ENCODE measurements around the gene PACSIN3. TPM values are rescaled to one million over a fixed set of nuclear protein-coding genes. Genes with fewer than 3 reads are reported as not detected.

Gene PACSIN3
- total RNA-seq: 36.9 TPM
- long read RNA-seq, transcript PACSIN3-201 (11 exons, 1,843 nt): major isoform, 55 of 65 reads
- long read RNA-seq, partial matches to known transcripts: 4 of 65 reads
- long read RNA-seq, other reads (novel, unspliced or antisense): 5 of 65 reads

- TF ChIP-seq CTCF (IDR thresholded peaks at IDR 0.05): no peak
- peak; percentile 83 for DNase-seq
- intact Hi-C loops (cut with DNase I): loop anchor here (10.0 kb wide), 1 partner anchor 169 kb away; the partner anchor contains the start of gene MYBPC3
These were observed at the start of gene PACSIN3 for GRCh38 chr11:47186076-47186699. Gene PACSIN3, minus strand, starts transcription at chr11:47186434. Its CDS starts 3,707 bp downstream, at chr11:47182727.

DNA sequence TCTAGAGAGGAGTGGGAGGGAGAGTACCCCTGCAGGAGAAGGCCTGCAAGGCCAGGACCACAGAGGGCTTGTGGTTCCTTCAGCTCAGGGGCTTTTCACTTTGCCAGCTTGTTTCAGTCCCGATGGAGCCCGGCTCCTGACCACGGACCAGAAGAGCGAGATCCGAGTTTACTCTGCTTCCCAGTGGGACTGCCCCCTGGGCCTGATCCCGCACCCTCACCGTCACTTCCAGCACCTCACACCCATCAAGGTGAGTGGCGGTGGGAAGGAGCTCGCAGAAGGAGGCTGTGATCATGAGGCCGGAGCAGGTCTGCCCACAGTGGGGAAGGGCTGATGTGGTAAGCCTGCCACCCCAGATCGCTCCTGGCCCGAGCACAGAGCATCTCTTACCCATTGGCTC is 48.9 kb upstream of the PACSIN3 start:
- no peak for ATAC-seq
- intact Hi-C loops (cut with DNase I): no loop called here
- H3K4me3 ChIP-seq: no peak overlapping the region
- no peaks in the 10 kb centered on the region for H3K4me1 ChIP-seq
- TF ChIP-seq CTCF (IDR thresholded peaks at IDR 0.05): no peak
- no peak overlapping the region for H3K27ac ChIP-seq
- no peaks in the 10 kb centered on the region for H3K9me3 ChIP-seq
- H3K27me3 ChIP-seq: no peaks in the 10 kb centered on the region
- no peak for DNase-seq
- H3K36me3 ChIP-seq: peaks cover 52% of the 10 kb centered on the region

More at GRCh38 chr11:47186076-47186699, at the start of gene PACSIN3:
- Histone ChIP-seq H3K4me3 (peak within 1 kb of the TSS; percentile 77), H3K27me3 (no peaks in the 10 kb centered on the region), H3K9me3 (no peaks in the 10 kb centered on the region), H3K27ac (peak within 1 kb of the TSS; percentile 82), H3K36me3 (no peaks in the 10 kb centered on the region), H3K4me1 (peaks cover 37% of the 10 kb centered on the region)
- ATAC-seq: peak; percentile 76

- DNase-seq (no peak), ATAC-seq (peak; percentile 76)
- Histone ChIP-seq H3K9me3 (no peaks in the 10 kb centered on the region), H3K4me1 (no peaks in the 10 kb centered on the region), H3K27me3 (no peaks in the 10 kb centered on the region), H3K36me3 (peaks cover 51% of the 10 kb centered on the region), H3K4me3 (peak overlapping the region; percentile 9), H3K27ac (no peak overlapping the region)
- TF ChIP-seq CTCF (IDR thresholded peaks at IDR 0.05): no peak
- intact Hi-C loops (cut with DNase I): no loop called here
These were observed 48.5 kb upstream of the PACSIN3 start for GRCh38 chr11:47234669-47235100.

- Histone ChIP-seq H3K9me3 (no peaks in the 10 kb centered on the region), H3K27me3 (no peaks in the 10 kb centered on the region), H3K4me3 (peak overlapping the region; percentile 9), H3K4me1 (no peaks in the 10 kb centered on the region), H3K27ac (no peak overlapping the region), H3K36me3 (peaks cover 45% of the 10 kb centered on the region)
- peak; percentile 35 for TF ChIP-seq CTCF (IDR thresholded peaks at IDR 0.05)
- intact Hi-C loops (cut with DNase I): no loop called here
- peak; percentile 71 for ATAC-seq
- no peak for DNase-seq
These were observed 47.9 kb upstream of the PACSIN3 start for GRCh38 chr11:47233989-47234668.

GRCh38 chr11:47233051-47233450 is 46.8 kb upstream of the PACSIN3 start:
- no peaks in the 10 kb centered on the region for H3K27me3 ChIP-seq
- intact Hi-C loops (cut with DNase I): no loop called here
- H3K9me3 ChIP-seq: no peaks in the 10 kb centered on the region
- H3K36me3 ChIP-seq: peaks cover 36% of the 10 kb centered on the region
- no peak overlapping the region for H3K4me3 ChIP-seq
- DNase-seq (no peak), ATAC-seq (no peak)
- TF ChIP-seq CTCF (IDR thresholded peaks at IDR 0.05): no peak
- H3K4me1 ChIP-seq: no peaks in the 10 kb centered on the region
- no peak overlapping the region for H3K27ac ChIP-seq

Measured in upper lobe of right lung (tissue), 1 donor.